ENCODE results near the gene HAP1. TPM values are rescaled to one million over a fixed set of nuclear protein-coding genes. Genes with fewer than 3 reads are reported as not detected.
"Not testable (repeated sequence)": the region's sequence is repeated elsewhere in the genome, so short reads cannot be mapped to it uniquely, and the experiment has no call there.

Gene HAP1
- total RNA-seq, 1 donor from 2014 or later: 0.62 TPM

DNA sequence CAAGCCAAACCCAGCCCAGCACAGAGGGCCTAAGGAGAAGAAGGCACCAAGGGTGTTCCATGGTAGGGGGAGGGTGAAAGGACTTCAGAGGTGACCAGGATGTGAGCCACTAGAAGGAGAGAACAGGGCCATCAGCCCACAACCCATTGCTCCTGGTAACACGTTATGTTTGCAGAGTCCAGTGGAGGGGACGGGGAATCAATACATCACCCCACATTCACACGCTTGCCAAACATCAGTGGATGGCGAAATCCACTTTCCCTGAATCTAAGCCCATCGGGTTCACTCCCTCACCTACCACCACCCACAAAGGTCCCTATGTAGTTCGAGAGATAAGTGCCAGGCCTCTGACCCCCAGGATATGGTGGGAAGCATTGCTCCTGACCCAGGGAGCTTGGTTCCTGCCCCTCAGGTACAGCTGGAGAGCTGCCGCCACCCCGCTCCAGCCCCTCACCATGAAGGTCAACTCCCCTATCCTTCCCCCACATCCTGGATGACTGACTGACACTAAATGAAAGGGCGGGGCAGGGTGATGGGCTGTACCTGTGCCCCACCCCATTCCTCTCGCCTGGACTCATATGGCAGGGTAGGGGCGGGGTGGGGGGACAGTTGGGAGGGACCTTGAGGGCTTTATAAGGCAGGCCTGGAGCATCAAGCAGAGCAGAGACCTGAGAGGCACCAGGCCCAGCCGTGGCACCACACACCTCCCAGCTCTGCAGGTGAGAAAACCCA, 22.6 kb downstream of the HAP1 start, which contains the start of gene GAST:
Gene GAST (plus strand): TSS at position 663 of the 732 bp plus-strand sequence. CDS start 3,106 bp downstream, outside the sequence.
- TF ChIP-seq, protein P1, sequence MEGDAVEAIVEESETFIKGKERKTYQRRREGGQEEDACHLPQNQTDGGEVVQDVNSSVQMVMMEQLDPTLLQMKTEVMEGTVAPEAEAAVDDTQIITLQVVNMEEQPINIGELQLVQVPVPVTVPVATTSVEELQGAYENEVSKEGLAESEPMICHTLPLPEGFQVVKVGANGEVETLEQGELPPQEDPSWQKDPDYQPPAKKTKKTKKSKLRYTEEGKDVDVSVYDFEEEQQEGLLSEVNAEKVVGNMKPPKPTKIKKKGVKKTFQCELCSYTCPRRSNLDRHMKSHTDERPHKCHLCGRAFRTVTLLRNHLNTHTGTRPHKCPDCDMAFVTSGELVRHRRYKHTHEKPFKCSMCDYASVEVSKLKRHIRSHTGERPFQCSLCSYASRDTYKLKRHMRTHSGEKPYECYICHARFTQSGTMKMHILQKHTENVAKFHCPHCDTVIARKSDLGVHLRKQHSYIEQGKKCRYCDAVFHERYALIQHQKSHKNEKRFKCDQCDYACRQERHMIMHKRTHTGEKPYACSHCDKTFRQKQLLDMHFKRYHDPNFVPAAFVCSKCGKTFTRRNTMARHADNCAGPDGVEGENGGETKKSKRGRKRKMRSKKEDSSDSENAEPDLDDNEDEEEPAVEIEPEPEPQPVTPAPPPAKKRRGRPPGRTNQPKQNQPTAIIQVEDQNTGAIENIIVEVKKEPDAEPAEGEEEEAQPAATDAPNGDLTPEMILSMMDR (IDR thresholded peaks at IDR 0.05): no peak
- Histone ChIP-seq H3K27me3 (ENCODE audit: low read depth) (peaks cover 6% of the 10 kb centered on the region), H3K4me1 (no peaks in the 10 kb centered on the region), H3K27ac (no peak within 1 kb of the TSS), H3K36me3 (no peaks in the 10 kb centered on the region), H3K9me3 (no peaks in the 10 kb centered on the region), H3K4me3 (no peak within 1 kb of the TSS)
- intact Hi-C loops (cut with DNase I): no loop called here
- ATAC-seq: peak in 1 of 2 donors; percentile 14
- no peak for DNase-seq

DNA sequence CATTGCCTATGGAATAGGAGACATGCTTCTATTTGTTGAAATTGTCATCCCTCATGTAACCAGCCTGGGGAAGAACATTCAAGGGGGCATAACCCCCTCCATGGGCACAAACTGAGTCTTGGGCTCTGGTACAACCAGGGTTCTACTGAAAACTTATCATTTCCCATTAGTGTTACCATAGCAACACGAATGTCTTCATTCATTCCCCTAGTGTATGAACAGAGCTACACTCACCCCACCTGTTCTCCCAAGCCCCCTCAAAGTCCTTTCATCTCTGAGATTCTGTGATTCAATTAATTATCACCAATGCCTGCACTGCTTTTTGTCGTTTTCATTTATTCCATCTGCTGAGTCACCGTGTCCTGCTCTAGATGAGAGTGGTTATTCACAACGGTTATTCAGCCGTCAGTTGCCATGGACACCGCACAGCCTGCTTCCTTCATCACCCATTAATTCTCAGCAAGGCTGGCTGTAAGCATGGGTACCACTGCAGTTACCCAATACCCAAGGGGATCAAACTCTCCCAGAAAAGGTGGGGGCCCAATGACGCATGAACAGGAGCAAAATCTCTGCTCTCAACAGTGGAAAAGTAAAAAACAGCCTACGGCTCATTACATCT, 23.9 kb downstream of the HAP1 start:
- Histone ChIP-seq H3K4me3 (no peak overlapping the region), H3K27me3 (ENCODE audit: low read depth) (peaks cover 6% of the 10 kb centered on the region), H3K4me1 (no peaks in the 10 kb centered on the region), H3K27ac (no peak overlapping the region), H3K9me3 (no peaks in the 10 kb centered on the region), H3K36me3 (no peaks in the 10 kb centered on the region)
- intact Hi-C loops (cut with DNase I): no loop called here
- no peak for ATAC-seq
- TF ChIP-seq, protein P1 (IDR thresholded peaks at IDR 0.05): no peak
- DNase-seq: no peak

DNA sequence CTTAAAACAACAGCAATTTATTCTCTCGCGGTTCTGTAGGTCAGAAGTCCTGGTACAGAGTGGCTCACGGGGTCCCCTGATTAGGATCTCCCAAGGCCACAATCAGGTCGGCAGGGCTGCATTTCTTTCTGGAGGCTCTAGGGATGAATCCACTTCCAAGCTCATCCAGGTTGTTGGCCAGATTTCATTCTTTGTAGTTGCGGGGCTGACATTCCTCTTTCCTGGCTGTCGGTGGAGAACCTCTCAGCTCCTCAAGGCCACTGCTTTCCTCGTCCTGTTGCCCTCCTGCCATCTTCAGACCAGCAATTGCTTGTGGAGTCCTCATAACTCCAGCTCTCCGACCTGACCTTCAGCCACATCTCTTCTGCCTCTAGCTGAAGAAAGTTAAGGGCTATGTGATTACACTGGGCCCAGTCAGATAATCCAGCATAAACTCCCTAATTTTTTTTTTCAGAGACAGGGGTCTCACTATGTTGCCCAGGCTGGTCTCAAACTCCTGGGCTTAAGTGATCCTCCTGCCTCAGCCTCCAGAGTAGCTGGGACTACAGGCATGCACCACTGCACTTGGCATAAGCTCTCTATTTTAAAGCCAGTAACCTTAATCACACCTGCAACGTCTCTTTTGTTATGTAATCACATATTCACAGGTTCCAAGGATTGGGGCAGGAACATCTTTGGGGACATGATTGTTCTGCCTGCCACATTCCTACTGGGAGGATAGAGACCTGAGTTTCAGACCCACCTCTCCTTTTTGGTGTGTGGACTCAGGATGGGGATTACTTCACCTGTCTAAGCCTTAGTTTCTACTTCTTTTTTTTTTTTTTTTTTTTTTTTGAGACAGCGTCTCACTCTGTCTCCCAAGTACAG, 26.4 kb downstream of the HAP1 start:
- intact Hi-C loops (cut with DNase I): no loop called here
- Histone ChIP-seq H3K9me3 (no peaks in the 10 kb centered on the region), H3K27ac (no peak overlapping the region), H3K4me3 (no peak overlapping the region), H3K27me3 (ENCODE audit: low read depth) (peaks cover 6% of the 10 kb centered on the region), H3K4me1 (no peaks in the 10 kb centered on the region), H3K36me3 (no peaks in the 10 kb centered on the region)
- DNase-seq (no peak), ATAC-seq (no peak)
- TF ChIP-seq, protein P1 (IDR thresholded peaks at IDR 0.05): no peak

DNA sequence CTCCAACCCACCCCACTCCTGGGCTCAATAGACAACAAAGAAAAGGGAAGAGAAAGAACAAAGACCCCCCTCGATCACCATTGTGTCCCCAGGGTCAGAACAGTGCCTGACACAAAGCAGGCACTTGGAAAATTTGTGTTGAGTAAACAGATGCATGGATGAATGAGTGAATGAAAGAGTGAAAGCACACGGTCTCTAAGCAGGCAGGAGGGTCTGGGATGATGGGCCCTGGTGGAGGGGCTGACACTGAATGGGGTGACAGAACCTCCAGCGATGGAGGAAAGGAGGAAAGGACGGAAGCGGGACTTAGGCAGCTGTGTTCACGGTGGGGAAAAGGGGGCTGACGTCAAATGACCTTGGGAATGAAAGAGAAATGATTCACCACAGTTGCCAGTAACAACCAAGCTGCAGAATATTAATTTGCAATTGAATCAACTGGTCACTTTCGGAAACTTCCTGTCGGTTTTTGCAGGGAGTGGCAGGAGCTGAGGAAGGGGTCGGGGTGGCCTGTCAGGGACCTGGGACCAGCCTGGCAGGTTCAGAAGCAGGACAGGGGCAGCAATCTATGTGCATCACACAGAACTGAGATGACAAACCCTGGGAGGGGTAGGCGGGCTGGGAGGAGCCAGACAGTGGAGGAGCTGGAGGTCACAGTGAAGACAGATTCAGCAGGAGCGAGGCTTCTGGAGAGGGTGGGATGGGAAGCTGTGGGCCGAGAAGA, 29.0 kb downstream of the HAP1 start:
- H3K36me3 ChIP-seq: no peaks in the 10 kb centered on the region
- H3K9me3 ChIP-seq: no peaks in the 10 kb centered on the region
- no peak overlapping the region for H3K4me3 ChIP-seq
- no peak for ATAC-seq
- H3K27me3 ChIP-seq (ENCODE audit: low read depth): no peaks in the 10 kb centered on the region
- no peak for DNase-seq
- H3K4me1 ChIP-seq: no peaks in the 10 kb centered on the region
- intact Hi-C loops (cut with DNase I): no loop called here
- TF ChIP-seq, protein P1 (IDR thresholded peaks at IDR 0.05): no peak
- H3K27ac ChIP-seq: no peak overlapping the region

DNA sequence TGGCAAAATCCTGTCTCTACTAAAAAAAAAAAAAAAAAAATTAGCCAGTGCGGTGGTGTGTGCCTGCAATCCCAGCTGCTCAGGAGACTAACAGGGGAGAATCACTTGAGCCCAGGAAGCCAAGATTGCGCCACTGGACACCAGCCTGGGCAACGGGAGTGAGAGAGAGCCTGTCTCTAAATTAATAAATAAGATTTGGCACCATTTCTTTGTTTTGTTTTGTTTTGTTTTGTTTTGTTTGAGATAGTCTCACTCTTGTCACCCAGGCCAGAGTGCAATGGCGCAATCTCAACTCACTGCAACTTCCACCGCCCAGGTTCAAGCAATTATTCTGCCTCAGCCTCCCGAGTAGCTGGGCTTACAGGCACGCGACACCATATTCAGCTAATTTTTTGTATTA, 31.7 kb downstream of the HAP1 start:
- Histone ChIP-seq H3K36me3 (no peaks in the 10 kb centered on the region), H3K27me3 (ENCODE audit: low read depth) (no peaks in the 10 kb centered on the region), H3K4me1 (peaks cover under 1% of the 10 kb centered on the region), H3K9me3 (no peaks in the 10 kb centered on the region), H3K4me3 (no peak overlapping the region), H3K27ac (no peak overlapping the region)
- TF ChIP-seq, protein P1 (IDR thresholded peaks at IDR 0.05): no peak
- intact Hi-C loops (cut with DNase I): no loop called here
- DNase-seq (no peak), ATAC-seq (no peak)

DNA sequence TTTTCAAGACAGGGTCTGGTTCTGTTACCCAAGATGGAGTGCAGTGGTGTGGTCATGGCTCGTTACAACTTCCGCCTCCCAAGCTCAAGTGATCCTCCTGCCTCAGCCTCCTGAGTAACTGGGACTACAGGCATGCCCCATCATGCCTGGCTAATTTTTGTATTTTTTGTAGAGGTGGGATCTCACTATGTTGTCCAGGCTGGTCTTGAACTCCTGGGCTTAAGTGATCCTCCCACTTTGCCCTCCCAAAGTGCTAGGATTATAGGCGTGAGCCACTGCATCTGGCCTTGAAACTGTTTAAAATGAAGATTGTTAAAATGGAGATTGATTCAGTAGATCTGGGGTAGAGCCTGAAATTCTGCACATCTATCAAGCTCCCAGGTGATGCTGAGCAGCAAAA, 33.6 kb downstream of the HAP1 start:
- DNase-seq; H3K36me3 ChIP-seq; H3K27me3 ChIP-seq (ENCODE audit: low read depth); ATAC-seq; intact Hi-C loops (cut with DNase I); H3K4me3 ChIP-seq; H3K27ac ChIP-seq; H3K9me3 ChIP-seq: not testable (repeated sequence)
- H3K4me1 ChIP-seq: peaks cover 20% of the 10 kb centered on the region
